Nephron progenitor cell (in vitro differentiated cells): ENCODE measurements around the gene PRRX2.
A peak's percentile ranks its signal among the peaks of the same experiment; 100 is the strongest.

ENCODE experiments used
- DNase-seq: peaks from one replicate; pipeline ENCODE4 v3.0.0; 2021
- H3K27ac Mint-ChIP-seq: 2 replicates; pipeline ENCODE4 v1.8.0; 2021; ENCODE audit warnings: mild to moderate bottlenecking, moderate library complexity, mixed read lengths
- H3K27me3 Mint-ChIP-seq: 2 replicates; pipeline ENCODE4 v1.8.0; 2021; ENCODE audit warnings: mild to moderate bottlenecking, low read depth, mixed read lengths; ENCODE audit not compliant: poor library complexity
- H3K36me3 Mint-ChIP-seq: 2 replicates; pipeline ENCODE4 v1.8.0; 2021; ENCODE audit warnings: low read depth, mixed read lengths
- H3K4me1 Mint-ChIP-seq: 2 replicates; pipeline ENCODE4 v1.8.0; 2021; ENCODE audit warnings: mixed read lengths
- H3K4me3 Mint-ChIP-seq: 2 replicates; pipeline ENCODE4 v1.8.0; 2021; ENCODE audit warnings: mild to moderate bottlenecking, moderate library complexity, mixed read lengths
- H3K9me3 Mint-ChIP-seq: 2 replicates; pipeline ENCODE4 v1.8.0; 2021; ENCODE audit warnings: mild to moderate bottlenecking, moderate library complexity, mixed read lengths
- TF ChIP-seq, protein P1 (sequence below): fragments of 200-600 bp; sonication (generic); IDR thresholded peaks from 2 replicates; pipeline ENCODE4 v1.5.0; 2021; ENCODE audit warnings: antibody characterized with exemption

Gene PRRX2

DNA sequence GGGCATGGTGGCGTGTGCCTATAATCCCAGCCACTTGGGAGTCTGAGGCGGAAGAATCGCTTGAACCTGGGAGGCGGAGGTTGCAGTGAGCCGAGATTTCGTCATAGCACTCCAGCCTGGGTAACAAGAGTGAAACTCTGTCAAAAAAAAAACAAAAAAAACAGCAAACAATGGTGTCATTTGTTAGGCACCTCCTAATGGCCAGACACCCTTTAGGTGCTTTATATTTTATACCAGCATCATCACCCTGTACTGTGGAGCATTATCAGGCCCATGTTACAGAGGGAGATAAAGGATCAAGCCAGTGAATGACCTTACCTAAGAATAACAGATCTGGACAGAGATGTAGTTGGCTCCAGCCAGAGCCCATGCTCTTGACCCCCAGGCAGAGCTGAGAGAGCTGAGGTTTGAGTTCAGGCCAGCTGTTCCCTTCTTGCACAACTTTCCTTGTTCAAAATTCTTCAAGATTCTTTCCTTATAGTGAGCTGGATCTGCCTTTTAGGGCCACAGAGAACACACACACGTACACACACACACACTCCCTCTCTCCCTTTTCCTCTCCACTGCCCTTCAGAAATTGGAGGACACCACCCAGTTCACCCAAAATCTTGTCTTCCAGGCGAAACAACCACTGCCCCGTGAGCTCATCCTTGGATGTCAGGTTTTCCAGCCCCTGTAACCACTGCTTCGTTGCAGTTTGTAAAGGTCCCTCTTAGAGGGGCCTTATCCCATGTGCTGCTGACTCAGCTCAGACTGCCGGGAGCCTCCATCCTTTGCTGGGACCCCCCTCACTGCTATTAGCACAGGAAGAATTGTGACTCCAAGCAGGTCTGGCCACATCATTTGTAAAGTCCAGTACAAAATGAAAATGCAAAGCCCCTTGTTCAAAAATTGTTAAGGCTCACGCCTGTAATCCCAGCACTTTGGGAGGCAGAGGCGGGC lies 97.8 kb downstream of the PRRX2 start:
- Mint-ChIP-seq H3K36me3 (no peaks in the 10 kb centered on the region), H3K27ac (peak overlapping the region; percentile 98), H3K9me3 (no peaks in the 10 kb centered on the region), H3K4me1 (peaks cover 39% of the 10 kb centered on the region), H3K27me3 (peaks cover 3% of the 10 kb centered on the region), H3K4me3 (peak overlapping the region; percentile 56)
- TF ChIP-seq, protein P1, sequence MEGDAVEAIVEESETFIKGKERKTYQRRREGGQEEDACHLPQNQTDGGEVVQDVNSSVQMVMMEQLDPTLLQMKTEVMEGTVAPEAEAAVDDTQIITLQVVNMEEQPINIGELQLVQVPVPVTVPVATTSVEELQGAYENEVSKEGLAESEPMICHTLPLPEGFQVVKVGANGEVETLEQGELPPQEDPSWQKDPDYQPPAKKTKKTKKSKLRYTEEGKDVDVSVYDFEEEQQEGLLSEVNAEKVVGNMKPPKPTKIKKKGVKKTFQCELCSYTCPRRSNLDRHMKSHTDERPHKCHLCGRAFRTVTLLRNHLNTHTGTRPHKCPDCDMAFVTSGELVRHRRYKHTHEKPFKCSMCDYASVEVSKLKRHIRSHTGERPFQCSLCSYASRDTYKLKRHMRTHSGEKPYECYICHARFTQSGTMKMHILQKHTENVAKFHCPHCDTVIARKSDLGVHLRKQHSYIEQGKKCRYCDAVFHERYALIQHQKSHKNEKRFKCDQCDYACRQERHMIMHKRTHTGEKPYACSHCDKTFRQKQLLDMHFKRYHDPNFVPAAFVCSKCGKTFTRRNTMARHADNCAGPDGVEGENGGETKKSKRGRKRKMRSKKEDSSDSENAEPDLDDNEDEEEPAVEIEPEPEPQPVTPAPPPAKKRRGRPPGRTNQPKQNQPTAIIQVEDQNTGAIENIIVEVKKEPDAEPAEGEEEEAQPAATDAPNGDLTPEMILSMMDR: no peak
- no peak for DNase-seq

DNA sequence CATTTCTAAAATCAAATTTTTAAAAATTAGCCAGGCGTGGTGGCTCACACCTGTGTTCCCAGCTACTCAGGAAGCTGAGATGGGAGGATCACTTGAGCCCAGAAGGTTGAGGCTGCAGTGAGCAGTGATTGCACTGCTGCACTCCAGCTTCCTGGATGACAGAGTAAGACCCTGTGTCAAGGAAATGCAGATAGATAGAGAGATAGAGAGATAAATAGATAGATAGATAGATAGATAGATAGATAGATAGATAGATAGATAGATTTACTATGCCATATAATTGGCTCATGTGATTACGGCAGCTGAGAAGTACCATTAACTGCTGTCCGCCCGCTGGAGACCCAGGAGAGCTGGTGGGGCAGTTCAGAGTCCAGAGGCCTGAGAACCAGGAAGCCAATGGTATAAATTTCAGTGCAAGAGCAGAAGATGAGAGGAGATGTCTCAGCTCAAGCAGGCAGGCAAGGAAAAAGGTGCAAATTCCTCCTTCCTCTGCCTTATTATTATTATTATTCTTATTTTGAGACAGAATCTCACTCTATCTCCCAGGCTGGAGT lies 100.4 kb downstream of the PRRX2 start:
- Mint-ChIP-seq H3K27ac (no peak overlapping the region), H3K9me3 (no peaks in the 10 kb centered on the region), H3K36me3 (no peaks in the 10 kb centered on the region), H3K4me3 (no peak overlapping the region), H3K27me3 (peaks cover 4% of the 10 kb centered on the region), H3K4me1 (peaks cover 35% of the 10 kb centered on the region)
- no peak for DNase-seq
- TF ChIP-seq, protein P1: no peak

DNA sequence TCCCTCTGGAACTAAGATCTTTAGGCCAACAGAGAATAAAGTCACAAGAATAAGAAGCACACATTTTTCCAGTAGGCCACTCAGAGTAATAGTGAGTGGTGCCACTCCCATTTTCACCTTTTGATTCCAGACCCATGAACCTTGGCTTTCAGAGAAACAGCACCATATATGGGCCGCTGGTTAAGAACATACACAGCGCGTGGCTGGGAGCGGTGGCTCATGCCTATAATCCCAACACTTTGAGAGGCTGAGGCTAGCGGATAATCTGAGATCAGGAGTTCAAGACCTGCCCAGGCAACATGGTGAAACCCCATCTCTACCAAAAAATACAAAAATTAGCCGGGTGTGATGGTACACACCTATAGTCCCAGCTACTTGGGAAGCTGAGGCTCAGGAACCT lies 103.0 kb downstream of the PRRX2 start:
- Mint-ChIP-seq H3K4me3 (no peak overlapping the region), H3K27me3 (peaks cover 13% of the 10 kb centered on the region), H3K9me3 (no peaks in the 10 kb centered on the region), H3K36me3 (no peaks in the 10 kb centered on the region), H3K4me1 (peaks cover 11% of the 10 kb centered on the region), H3K27ac (no peak overlapping the region)
- TF ChIP-seq, protein P1: no peak
- DNase-seq: no peak

DNA sequence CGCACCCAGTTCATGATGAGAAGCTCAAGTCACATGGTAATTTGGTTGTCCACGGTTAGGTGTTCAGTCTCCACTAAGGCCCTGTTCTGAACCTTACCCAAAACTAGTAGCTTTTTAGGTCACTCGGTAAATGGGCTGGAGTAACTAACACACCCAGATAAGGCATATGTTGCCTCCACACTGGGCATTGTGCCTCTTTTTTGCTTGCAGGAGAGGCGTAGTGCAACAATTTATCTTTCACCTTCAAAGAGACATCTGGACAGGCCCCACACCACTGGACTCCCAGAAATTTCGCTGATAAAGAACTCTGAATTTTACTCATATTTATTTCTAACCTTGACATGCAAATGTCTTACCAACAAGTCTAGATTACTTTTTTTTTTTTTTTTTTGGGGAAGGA lies 104.2 kb downstream of the PRRX2 start:
- Mint-ChIP-seq H3K4me3 (no peak overlapping the region), H3K4me1 (peaks cover 8% of the 10 kb centered on the region), H3K36me3 (no peaks in the 10 kb centered on the region), H3K27me3 (peaks cover 17% of the 10 kb centered on the region), H3K27ac (no peak overlapping the region), H3K9me3 (no peaks in the 10 kb centered on the region)
- TF ChIP-seq, protein P1: no peak
- DNase-seq: no peak

DNA sequence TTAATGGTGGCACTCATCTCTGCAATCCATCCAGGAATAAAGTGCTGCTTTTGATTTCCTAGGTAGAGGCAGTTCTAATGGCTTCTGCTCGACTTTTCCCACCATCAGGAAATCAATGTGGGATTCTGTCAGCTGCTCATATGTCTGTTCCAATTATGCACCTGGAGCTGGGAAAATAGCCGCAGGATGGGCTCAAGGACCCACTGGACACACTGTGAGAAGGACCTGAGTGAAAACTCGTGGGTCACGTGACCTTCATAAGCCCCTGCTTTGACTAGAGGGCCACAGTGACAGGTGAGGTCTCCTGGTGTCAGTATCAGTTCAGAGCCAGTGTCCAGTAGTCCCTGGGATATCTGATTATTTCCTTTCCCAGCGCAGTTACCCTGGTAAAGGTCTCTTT lies 105.3 kb downstream of the PRRX2 start:
- Mint-ChIP-seq H3K4me1 (peaks cover 12% of the 10 kb centered on the region), H3K27me3 (peaks cover 17% of the 10 kb centered on the region), H3K36me3 (no peaks in the 10 kb centered on the region), H3K4me3 (no peak overlapping the region), H3K27ac (no peak overlapping the region), H3K9me3 (no peaks in the 10 kb centered on the region)
- DNase-seq: no peak
- TF ChIP-seq, protein P1: no peak
